K562 treated with DMSO at 1 percent for 4 hours (cell line): ENCODE measurements around the gene PHLDB2. TPM values are rescaled to one million over a fixed set of nuclear protein-coding genes. Genes with fewer than 3 reads are reported as not detected.

Source experiments
- total RNA-seq: library from RNA; unstranded; fragments of 300-600 nt; gene quantifications from 2 replicates; pipeline ENCODE4 v1.2.3, GENCODE V29; 2022; ENCODE audit not compliant: insufficient read depth

Gene PHLDB2
- not detected in 2 replicates for total RNA-seq

DNA sequence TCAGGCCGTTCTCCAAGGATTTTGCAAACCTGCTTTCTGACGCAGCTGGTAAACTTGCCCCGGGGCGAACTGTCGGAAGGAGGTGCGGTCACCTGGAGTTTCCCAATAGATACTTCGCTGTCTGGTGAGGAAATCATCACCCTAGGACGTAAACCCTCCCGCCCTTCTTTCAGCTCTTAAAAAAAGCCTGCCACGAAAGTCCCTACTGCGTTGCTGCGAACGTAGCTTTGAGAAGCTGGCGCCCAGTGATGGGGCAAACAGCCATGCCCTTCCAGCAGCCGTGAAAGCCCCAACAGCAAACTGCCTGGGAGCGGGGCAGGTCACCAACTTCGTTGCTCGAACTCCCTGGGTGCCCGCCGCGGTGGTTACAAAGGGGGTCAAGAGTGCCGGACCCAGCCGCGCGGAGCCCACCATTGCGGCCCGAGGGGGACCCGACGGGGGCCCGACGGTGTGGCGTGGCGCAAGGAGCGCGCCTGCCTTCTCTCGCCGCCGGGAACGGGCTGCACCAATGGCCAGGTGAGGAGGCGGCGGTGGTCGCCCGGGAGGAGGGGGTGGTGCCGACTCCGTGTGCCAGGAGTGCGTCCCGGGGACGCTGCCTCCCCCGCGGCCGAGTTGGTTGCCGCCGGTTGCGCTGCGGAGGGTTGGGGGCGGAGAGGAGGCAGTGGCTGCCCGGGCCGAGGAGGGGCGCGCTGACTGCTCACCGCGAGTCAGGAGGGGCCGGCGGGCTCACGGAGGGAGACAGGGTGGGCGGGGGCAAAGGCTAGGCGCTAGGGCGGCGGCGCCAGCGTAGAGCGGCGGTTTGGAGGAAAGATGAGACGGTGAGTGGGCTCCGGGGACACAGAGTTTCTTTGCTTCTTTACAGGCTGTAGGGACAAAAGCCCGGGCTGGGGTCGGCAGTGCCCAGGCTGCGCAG lies at the start of gene PHLDB2:
Gene PHLDB2, plus strand, starts transcription at position 205 of the 913 bp plus-strand sequence. CDS start 24,813 bp downstream, outside the sequence.

DNA sequence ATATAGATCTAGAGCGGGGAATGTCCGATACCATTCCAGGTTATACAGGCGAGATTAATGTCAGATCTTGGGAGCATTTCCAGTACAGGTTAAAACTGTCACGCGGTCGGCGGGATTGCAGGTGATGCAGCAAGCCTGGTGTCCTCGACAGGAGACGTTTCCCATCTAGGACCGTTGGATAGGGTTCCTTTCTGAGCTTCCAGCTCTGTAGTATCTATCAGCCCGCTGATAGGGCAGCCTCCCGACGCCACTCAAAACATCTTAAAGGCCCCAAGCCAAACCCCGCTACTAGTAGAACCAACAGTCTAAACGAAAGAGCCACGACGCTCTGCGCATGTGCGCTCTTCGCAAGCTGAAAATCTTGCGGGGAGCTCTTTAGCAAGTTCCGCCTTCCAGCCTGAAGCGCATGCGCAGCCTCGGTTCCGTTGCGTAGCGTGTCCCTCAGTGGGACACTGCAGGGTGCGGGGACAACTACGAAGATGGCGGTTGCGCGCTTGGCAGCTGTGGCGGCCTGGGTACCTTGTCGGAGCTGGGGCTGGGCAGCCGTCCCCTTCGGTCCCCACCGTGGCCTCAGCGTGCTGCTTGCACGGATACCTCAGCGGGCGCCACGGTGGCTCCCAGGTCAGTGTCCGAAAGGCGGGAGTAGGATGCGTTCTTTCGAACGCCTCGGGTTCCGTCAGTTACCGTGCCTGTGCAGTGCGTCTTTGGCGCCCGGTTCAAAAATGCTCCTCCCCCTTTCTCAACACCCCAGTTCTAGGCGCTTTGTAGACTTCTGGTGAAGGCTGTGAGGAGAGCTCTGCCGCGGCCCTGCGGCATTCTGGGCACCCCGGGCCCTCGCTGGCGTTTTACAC lies 119.7 kb downstream of the PHLDB2 start, which contains the start of gene ABHD10:
Gene ABHD10, plus strand, starts transcription at position 444 of the 851 bp plus-strand sequence. Its CDS starts 36 bp downstream, at position 480.

DNA sequence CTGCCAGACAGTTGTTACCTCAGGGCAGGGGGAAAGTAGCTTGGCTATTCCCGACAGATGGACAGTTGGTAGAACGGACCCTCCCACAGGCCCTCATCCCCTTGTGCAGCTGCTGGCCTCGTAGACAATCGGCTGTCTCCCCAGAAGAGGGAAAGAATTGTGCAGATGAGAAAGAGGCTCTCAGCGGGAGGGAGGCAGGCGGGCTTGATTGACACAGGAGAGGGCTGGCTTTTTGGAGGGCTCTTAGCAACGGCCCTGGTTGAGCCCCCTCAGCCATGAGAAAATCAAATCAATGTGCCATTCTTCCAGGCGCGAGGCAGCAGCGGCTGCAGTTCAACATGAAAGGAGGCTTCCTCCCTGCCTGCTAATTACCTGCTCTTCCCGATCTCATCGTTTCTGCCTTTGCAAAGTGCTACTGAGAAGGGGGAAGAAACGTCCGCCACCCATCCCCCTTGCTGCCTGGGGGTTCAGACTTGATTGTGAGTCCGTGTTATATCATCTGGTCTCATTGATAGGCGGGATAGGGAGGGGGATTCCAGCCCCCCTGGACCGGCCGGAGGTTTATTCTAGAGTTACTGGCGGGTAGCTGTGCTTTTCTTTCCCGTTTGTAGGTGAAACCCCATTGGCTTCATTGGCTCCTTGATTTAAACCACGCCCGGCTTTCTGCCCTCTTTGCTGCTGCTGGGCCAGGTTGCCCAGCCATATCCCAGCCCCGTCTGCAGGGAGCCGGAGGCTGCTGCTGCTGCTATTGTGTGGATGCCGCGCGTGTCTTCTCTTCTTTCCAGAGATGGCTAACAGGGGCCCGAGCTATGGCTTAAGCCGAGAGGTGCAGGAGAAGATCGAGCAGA lies 139.8 kb downstream of the PHLDB2 start, which contains the start of gene TAGLN3:
Gene TAGLN3, plus strand, starts transcription at position 287 of the 848 bp plus-strand sequence. Its CDS starts 501 bp downstream, at position 788.

Other genes starting within 250 kb of the PHLDB2 start
- not detected in 2 replicates for gene PLCXD2, start 184.6 kb upstream of the PHLDB2 start, total RNA-seq
- gene ABHD10, start 119.8 kb downstream of the PHLDB2 start, total RNA-seq, result 10.2 and 15.1 TPM in 2 replicates
- not detected in 2 replicates for gene TAGLN3, start 139.7 kb downstream of the PHLDB2 start, total RNA-seq
- not detected in 2 replicates for gene TMPRSS7, start 175.5 kb downstream of the PHLDB2 start, total RNA-seq
- 0.75 and 1.2 TPM in 2 replicates for gene C3orf52, start 227.1 kb downstream of the PHLDB2 start, total RNA-seq